Uterus (tissue), 2 donors: ENCODE results near the gene KCNC3.

ENCODE experiments used
- CTCF ChIP-seq, 4 experiments: fragments of 200-600 bp in 2 of 4; fragments of 450-650 bp in 2 of 4; sonication (generic) in 2 of 4; IDR thresholded peaks; one replicate each; pipeline ENCODE4 v1.5.1; 2016 to 2019; ENCODE audit warnings: antibody characterized with exemption in 4 of 4, mild to moderate bottlenecking in 2 of 4, moderate library complexity in 1 of 4
- POLR2A ChIP-seq, 2 donors: fragments of 450-650 bp; IDR thresholded peaks; one replicate each; pipeline ENCODE4 v1.6.1; 2016; ENCODE audit warnings: antibody characterized with exemption in 2 of 2, mild to moderate bottlenecking in 1 of 2, moderate library complexity in 1 of 2

GRCh38 chr19:50285833-50286232 is 43.3 kb downstream of the KCNC3 start:
- TF ChIP-seq POLR2A (IDR thresholded peaks at IDR 0.05) (no peak), CTCF (IDR thresholded peaks at IDR 0.05) (no peak)
